GM12801 (cell line): ENCODE results near the gene STXBP6.

Source experiments
- CTCF ChIP-seq: IDR thresholded peaks from one replicate; pipeline ENCODE4 v1.5.1; 2011; ENCODE audit warnings: control low read depth; ENCODE audit not compliant: insufficient read length; ENCODE audit errors: extremely low read depth

STXBP6 gene

GRCh38 chr14:24816011-24816928 lies 233.7 kb downstream of the STXBP6 start:
- TF ChIP-seq CTCF: no peak

- no peak for TF ChIP-seq CTCF
These were observed 234.4 kb downstream of the STXBP6 start for GRCh38 chr14:24815543-24815942.

- TF ChIP-seq CTCF: no peak
These were observed 235.0 kb downstream of the STXBP6 start for GRCh38 chr14:24814944-24815343.

- no peak for TF ChIP-seq CTCF
These were observed 235.6 kb downstream of the STXBP6 start for GRCh38 chr14:24814346-24814745.

- TF ChIP-seq CTCF: no peak
These were observed 236.1 kb downstream of the STXBP6 start for GRCh38 chr14:24813819-24814259.

GRCh38 chr14:24813089-24813815 lies 236.7 kb downstream of the STXBP6 start:
- no peak for TF ChIP-seq CTCF

- TF ChIP-seq CTCF: no peak
These were observed 240.8 kb downstream of the STXBP6 start for GRCh38 chr14:24809135-24809534.
